Activated T-cell treated with anti-CD3 and anti-CD28 coated beads for 1 hour (primary cell): ENCODE results near the gene PLEKHG5.
A peak's percentile ranks its signal among the peaks of the same experiment; 100 is the strongest.
"Not testable (repeated sequence)": the region's sequence is repeated elsewhere in the genome, so short reads cannot be mapped to it uniquely, and the experiment has no call there.

Experiments used
- DNase-seq: peaks from one replicate; pipeline ENCODE4 v3.0.0-alpha.2; 2020; ENCODE audit warnings: low read depth

PLEKHG5 gene

GRCh38 chr1:6445062-6445763 lies 46.3 kb downstream of the PLEKHG5 start:
- no peak for DNase-seq

GRCh38 chr1:6444377-6444776 lies 47.1 kb downstream of the PLEKHG5 start:
- no peak for DNase-seq

GRCh38 chr1:6443339-6444115 lies 47.9 kb downstream of the PLEKHG5 start:
- DNase-seq = no peak

- no peak for DNase-seq
Observed at GRCh38 chr1:6441586-6441985, 49.9 kb downstream of the PLEKHG5 start.

- DNase-seq = peak; percentile 60
Observed at GRCh38 chr1:6440198-6441126, 51.0 kb downstream of the PLEKHG5 start.

GRCh38 chr1:6438047-6438525 lies 53.4 kb downstream of the PLEKHG5 start:
- peak; percentile 52 for DNase-seq

- not testable (repeated sequence) for DNase-seq
Observed at GRCh38 chr1:6437012-6437700, 54.3 kb downstream of the PLEKHG5 start.

- DNase-seq = not testable (repeated sequence)
Observed at GRCh38 chr1:6436277-6436676, 55.2 kb downstream of the PLEKHG5 start.

- DNase-seq = no peak
Observed at GRCh38 chr1:6435547-6435946, 55.9 kb downstream of the PLEKHG5 start.

GRCh38 chr1:6435129-6435528 lies 56.3 kb downstream of the PLEKHG5 start:
- no peak for DNase-seq

GRCh38 chr1:6434186-6434585 lies 57.3 kb downstream of the PLEKHG5 start:
- DNase-seq = no peak

GRCh38 chr1:6431645-6432579 lies 59.6 kb downstream of the PLEKHG5 start:
- DNase-seq = not testable (repeated sequence)

- not testable (repeated sequence) for DNase-seq
Observed at GRCh38 chr1:6429660-6430411, 61.6 kb downstream of the PLEKHG5 start.

- DNase-seq = not testable (repeated sequence)
Observed at GRCh38 chr1:6428453-6428852, 63.0 kb downstream of the PLEKHG5 start.

- no peak for DNase-seq
Observed at GRCh38 chr1:6427441-6428390, 63.8 kb downstream of the PLEKHG5 start.

GRCh38 chr1:6426972-6427350 lies 64.5 kb downstream of the PLEKHG5 start:
- DNase-seq = no peak

GRCh38 chr1:6426277-6426971 lies 65.0 kb downstream of the PLEKHG5 start:
- no peak for DNase-seq

- no peak for DNase-seq
Observed at GRCh38 chr1:6425658-6426057, 65.8 kb downstream of the PLEKHG5 start.
